HG02840 (cell line): Measurements from ENCODE around the gene ARHGAP8.

ENCODE experiments used
- ATAC-seq: cut with Tn5 transposase; IDR thresholded peaks from one replicate; pipeline ENCODE4 v1.9.1; 2021; ENCODE audit warnings: mild to moderate bottlenecking, moderate library complexity, moderate number of reproducible peaks; ENCODE audit not compliant: unreplicated experiment, low FRiP score

Gene ARHGAP8

GRCh38 chr22:44760476-44760875 lies 8.1 kb downstream of the ARHGAP8 start:
- ATAC-seq = no peak

- ATAC-seq = no peak
These were observed 8.7 kb downstream of the ARHGAP8 start for GRCh38 chr22:44761025-44761424.

GRCh38 chr22:44764373-44764772 lies 12.0 kb downstream of the ARHGAP8 start:
- no peak for ATAC-seq

- no peak for ATAC-seq
These were observed 12.6 kb downstream of the ARHGAP8 start for GRCh38 chr22:44764974-44765373.

GRCh38 chr22:44765571-44766285 lies 13.4 kb downstream of the ARHGAP8 start:
- no peak for ATAC-seq

- ATAC-seq = no peak
These were observed 20.7 kb downstream of the ARHGAP8 start for GRCh38 chr22:44773082-44773481.

DNA sequence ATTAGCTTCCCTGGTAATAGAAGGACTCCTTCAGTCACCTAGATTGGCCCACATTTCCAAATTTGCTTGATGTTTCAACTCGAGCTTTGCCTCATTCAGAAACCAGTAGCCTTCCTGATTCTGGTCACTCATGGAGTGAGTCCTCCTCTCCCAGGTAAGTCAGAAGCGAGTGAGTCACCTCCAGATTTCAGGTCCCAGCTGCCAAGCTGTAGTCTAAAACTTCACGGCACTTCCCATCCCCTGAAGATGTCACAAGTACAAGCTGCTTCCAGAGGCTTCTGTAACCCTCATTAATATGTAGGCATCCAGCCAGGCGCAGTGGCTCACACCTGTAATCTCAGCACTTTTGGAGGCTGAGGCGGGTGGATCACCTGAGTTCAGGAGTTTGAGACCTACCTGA lies 23.5 kb downstream of the ARHGAP8 start:
- ATAC-seq = no peak

DNA sequence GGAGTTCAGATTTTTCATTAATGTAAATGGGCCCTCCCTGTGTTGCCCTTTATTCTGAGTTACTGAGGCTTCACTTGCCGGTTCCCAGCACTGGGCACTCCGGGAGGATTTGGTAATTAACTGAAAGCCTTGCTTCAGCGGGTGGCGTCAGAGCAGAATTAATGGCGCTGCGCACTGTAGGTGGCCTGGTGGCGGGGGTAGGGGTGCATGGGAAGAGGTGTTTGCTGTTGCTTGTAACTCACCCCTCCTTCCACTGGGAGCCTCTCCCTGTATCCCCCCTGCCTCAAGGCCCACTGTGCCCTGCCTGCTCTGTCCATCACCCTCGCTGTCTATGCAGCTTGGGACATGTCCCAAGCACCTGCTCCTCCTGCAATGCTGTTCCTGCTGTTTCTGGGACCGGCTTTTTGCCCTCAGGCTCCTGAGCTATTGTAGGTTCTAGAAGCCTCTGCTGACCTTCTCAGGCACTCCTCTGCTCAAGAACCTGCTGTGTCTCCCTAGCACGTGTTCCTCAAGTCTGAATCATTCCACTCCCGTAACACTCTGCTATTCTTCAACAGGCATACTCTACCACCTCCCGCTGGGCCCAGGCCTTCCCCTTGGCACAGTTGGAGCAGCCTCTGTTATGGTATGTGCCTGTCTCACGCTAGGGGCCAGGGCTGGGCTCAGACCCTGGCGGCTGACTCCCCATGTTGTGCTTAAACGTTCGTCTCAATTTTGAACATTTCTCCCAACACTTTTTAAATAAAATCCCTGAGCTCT lies 24.4 kb downstream of the ARHGAP8 start:
- ATAC-seq = no peak

- no peak for ATAC-seq
These were observed 25.0 kb downstream of the ARHGAP8 start for GRCh38 chr22:44777364-44777755.

DNA sequence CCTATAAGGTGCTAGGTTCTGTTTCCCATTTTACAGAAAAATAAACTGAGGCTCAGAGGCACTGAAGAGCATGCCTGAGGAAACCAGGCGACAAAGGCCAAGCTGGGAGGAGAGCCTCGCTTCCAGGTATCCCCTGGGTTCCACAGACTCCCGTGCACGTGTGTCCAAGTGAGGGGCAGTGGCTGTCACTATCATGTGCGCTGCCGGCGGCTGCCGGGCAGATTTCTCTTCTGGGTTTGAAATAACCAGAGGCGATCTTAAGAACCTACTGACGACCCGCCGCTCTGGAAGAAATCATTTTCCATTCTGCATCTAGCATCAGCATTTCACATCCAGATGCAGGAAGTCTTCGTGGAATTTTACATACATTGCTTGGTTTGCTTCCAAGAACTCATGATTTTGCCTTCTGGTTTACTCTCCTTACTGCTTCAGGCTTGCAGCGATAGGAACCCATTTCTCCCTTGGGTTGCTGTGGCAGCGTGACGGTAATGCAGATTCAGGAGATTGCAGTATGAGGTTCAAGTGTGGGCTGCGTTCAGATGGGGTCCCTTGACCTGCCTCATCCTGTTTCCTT lies 28.6 kb downstream of the ARHGAP8 start:
- ATAC-seq = no peak

DNA sequence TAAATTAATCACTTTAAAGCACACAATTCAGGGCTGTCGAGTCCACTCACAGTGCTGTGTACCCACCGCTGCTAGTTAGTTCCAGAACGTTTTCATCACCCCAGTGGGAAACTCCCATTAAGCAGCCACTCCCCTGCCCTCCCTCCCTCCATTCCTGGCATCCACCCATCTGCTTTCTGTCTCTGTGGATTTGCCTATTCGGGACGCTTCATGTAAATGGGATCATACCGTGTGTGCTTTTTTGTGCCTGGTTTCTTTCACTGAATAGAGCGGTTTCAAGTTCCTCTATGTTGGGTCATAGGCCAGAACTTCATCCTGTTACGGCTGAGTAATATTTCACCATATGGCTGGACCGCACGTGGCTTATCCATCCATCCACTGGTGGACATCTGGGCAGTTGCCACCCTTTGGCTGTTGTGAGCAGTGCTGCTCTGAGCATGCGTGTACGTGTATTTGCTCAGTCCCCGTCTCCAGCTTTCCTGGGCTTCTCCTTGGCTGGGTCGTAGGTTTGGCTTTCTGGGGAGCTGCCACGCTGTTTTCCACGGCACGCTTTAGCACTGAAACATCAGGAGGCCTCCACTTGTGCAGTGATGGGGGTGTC lies 30.1 kb downstream of the ARHGAP8 start:
- ATAC-seq = no peak

GRCh38 chr22:44783091-44783490 lies 30.7 kb downstream of the ARHGAP8 start:
- ATAC-seq = no peak

- ATAC-seq = no peak
These were observed 31.2 kb downstream of the ARHGAP8 start for GRCh38 chr22:44783581-44783980.

DNA sequence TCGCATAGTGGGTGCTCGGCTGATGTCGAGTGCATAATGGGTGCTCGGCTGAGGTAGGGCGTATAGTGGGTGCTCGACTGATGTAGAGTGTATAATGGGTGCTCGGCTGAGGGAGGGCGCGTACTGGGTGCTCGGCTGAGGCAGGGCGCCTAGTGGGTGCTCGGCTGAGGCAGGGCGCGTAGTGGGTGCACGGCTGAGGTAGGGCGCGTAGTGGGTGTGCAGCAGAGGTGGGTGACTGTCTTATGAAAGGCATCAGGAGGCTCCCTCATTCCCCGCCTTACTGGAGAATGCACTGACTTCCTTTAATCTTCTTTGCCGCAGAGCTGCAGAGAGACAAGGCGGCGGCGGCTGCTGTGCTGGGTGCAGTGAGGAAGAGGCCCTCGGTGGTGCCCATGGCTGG lies 33.8 kb downstream of the ARHGAP8 start:
- ATAC-seq = no peak

- ATAC-seq = no peak
These were observed 34.2 kb downstream of the ARHGAP8 start for GRCh38 chr22:44786610-44787009.

DNA sequence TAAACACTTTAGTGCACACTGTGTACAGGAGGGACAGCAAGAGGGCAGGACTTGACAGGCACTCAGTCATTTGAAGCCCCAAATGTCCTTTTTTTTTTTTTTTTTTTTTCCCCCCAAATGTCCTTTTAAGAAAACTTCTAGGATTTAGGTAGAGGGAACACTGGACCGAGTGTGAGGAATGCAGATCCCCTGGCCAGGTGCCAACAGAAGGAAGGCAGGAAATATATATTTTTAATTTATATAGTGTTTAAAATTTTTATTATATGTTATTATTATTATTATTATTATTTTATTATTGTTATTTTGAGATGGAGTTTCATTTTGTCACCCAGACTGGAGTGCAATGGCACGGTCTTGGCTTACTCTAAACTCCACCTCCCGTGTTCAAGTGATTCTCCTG lies 35.5 kb downstream of the ARHGAP8 start:
- ATAC-seq = no peak

DNA sequence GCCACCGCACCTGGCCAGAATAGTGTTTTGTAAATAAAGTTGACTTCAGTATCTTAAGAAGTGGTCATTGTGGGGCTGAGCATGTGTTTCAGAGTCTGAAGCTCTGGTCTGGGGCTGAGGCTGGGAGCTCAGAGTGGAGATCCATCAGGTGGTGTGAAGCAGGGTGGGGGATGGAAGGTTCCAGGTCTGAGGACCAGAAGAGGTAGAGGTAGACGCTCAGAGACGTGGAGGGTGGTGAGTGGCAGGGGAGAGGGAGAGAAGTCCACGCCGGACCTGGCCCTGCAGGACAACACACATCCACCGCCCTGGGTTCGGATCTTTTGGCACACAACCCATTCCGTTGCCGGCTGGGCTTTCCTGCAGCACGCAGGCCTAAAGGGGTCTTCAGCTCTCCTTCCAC lies 40.7 kb downstream of the ARHGAP8 start:
- ATAC-seq = no peak

GRCh38 chr22:44793506-44794172 lies 41.3 kb downstream of the ARHGAP8 start:
- ATAC-seq = no peak

DNA sequence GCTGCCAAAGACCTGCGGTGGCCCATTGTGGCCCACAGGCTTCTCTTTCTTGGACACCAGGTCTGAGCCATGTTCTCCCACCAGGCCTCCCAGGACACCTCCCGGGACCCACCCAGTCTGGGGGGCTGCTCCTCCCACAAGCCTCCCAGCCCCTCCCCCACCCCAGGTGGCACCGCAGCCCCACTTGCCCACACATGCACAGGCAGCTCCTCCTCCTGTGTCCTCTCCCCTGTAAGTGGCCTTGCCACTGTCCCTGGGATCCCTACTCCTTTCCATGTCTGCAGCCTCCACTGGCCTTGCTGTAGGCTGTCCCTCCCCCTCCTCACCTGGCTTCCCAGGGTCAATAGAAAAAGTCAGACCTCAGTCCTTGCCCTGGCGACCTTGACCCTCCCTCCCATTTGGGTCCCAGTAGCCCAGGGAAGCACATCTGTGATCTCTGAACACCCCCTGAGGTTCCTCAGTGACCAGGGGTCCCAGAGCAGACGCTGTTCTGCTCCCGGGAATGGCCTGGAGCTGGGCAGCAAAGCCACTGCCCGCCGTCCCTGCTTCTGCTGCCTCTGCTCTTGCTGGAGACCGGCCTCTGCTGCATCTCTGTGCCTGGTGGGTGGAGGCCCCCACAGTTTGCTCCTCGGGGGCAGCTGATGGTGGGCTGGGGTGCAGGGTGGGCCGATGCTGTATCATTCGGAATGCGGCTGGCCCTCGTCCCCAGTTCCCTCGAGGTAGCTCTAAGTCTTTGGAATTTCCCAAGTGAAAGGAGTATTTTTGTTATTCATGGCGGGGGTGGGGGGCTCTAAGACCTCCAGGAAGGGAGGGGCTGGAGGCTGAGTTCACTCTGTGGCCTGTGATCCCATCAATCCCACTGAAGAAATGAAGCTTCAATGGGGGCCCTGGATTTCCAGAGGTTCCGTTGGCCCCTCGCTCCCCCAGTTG lies 43.6 kb downstream of the ARHGAP8 start:
- no peak for ATAC-seq
